NCI-H1694 treated with DMSO at 0.1 percent for 48 hours (cell line): ENCODE results near the gene AAK1.
"Not testable (repeated sequence)": the region's sequence is repeated elsewhere in the genome, so short reads cannot be mapped to it uniquely, and the experiment has no call there.

Source experiments
- DNase-seq: peaks from one replicate; lab custom pipeline; 2025; lab: John Stamatoyannopoulos, UW

AAK1 gene

GRCh38 chr2:69624611-69625010 is 18.9 kb downstream of the AAK1 start:
- no peak for DNase-seq

DNA sequence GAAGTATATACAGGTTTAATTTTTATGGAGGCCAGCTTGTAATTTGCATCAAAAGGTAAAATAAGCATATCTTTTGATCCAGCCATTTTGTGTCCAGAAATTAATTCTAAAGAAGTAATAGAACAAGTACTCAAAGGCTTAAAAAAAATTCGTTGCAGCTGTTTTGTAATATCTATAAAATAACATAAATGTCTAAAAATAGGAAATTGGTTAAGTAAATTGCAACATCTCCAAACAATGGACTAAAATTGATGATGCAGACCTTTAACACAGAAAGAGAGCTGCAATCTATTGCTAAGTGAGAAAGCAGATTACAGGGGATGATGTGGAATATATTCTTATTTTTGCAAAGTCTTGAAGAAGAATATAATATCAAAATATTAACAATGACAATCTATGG is 19.4 kb downstream of the AAK1 start:
- DNase-seq, result no peak

DNA sequence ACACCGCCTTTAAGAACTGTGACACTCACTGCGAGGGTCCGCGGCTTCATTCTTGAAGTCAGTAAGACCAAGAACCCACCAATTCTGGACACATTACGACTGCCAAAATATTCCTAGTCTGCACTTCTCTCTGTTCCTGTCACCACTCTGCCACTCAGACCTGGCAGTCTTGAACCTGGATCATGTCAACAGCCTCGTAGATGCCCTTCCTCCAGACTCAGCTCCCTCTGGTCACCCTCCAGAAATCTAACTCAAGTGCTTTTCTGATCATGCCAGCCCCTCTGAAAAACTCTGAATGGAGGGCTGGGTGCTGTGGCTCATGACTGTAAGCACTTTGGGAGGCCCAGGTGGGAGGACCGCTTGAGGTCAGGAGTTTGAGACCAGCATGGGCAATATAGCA is 20.3 kb downstream of the AAK1 start:
- DNase-seq, result no peak

GRCh38 chr2:69622805-69623204 is 20.7 kb downstream of the AAK1 start:
- not testable (repeated sequence) for DNase-seq

DNA sequence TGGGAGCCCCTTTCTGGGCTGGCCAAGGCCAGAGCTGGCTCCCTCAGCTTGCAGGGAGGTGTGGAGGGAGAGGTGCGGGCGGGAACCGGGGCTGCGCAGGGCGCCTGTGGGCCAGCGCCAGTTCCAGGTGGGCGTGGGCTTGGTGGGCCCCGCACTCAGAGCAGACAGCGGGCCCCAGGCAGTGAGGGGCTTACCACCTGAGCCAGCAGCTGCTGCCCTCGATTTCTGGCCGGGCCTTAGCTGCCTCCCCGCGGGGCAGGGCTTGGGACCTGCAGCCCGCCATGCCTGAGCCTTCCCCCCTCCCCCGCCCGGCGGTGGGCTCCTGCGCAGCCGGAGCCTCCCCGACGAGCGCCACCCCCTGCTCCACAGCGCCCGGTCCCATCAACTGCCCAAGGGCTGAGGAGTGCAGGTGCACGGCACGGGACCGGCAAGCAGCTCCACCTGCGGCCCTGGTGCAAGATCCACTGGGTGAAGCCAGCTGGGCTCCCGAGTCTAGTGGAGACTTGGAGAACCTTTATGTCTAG is 21.5 kb downstream of the AAK1 start:
- not testable (repeated sequence) for DNase-seq

- DNase-seq, result no peak
These were observed 22.1 kb downstream of the AAK1 start for GRCh38 chr2:69621440-69621839.

DNA sequence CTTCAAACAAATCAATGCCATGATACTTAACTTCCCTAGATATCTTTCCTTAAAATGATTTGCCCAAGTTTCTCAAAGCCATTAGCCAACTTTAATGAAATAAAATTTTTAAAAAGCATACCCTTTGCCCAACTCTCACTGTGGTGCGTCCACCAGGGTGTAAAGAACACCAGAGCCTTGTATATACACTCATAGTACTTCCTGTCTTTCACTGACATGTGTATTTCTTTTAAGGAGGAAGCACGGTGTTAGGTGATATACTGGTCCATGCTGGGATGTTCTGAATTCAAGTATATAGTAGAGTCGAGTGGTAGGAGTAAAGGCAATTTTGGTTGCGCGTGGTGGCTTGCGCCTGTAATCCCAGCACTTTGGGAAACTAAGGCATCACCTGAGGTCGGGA is 22.7 kb downstream of the AAK1 start:
- DNase-seq, result no peak

DNA sequence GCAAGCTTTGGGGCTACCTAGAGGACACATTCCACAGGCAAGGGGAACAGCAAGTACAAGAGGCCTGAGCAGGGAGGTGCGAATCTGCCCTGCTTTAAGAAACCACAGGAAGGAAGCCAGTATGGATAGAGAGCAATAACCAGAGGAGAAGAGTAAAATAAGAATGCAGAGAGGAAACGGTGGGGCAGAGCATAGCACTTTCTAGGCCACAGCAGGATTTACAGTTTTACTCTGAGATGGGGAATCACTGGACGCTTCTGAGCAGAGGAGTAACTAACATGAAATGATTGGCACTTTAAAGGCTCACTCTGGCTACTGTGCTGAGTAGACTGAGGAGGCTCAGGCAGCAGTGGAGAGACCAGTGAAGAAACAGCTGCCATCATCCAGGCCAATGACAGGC is 23.8 kb downstream of the AAK1 start:
- DNase-seq, result no peak

GRCh38 chr2:69618362-69618761 is 25.2 kb downstream of the AAK1 start:
- no peak for DNase-seq

- DNase-seq, result no peak
These were observed 25.8 kb downstream of the AAK1 start for GRCh38 chr2:69617744-69618143.

DNA sequence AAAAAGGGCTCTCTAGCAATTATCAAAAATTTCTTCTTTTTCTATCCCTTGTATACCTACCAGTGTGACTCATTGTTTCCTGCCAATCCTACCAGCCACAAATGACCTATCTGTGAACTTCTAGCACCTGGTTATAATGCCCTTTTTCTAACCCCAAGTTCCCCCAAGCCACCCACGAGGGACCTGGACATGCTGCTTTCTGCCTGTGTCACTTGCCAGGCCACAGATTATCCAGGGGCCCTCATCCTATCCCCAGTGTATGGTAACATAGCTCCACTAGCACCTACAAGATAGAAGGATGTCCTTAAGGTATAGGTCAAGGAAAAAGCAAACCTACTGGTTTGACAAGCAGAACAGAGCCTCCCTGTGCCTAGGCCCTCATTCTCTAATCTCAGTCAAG is 26.8 kb downstream of the AAK1 start:
- no peak for DNase-seq

DNA sequence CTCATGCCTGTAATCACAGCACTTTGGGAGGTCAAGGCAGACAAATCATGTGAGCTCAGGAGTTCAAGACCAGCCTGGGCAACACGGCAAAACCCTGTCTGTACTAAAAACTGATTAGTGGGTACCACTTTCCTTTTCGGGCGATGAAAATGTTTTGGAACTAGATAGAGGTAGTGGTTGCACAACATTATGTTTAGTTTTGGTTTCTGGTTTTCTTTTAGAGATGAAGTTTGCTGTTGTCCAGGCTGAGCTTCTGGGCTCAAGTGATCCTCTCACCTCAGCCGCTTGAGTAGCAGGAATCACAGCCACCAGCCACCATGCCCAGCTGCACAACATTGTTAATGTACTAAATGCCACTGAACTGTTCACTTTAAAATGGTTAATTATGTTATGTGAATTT is 27.6 kb downstream of the AAK1 start:
- DNase-seq, result no peak

DNA sequence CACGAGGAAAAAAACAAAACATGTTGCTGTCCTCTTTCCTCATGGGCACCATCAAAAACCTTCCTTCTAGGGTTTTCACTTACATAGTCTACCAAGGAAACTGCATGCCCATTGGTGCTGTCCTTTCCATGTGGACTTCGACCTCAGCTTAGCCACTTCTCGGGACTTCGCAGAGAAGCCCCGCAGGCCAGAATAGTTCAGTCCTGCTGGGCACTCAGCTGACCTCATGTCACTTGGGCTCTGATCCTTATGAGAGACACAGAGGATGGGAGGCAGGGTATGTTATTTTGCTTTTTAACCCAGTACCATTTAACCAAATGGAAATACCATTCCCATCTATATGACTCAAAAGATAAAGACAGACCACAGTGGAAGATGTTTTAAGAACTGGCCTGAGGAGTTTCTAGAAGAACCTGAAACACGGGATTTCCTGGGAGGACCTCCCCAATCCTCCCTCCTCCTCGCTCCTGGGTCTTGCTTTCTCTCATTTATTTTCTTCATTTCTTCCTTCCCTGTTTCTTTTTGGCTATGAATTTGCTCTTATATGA is 28.4 kb downstream of the AAK1 start:
- no peak for DNase-seq

DNA sequence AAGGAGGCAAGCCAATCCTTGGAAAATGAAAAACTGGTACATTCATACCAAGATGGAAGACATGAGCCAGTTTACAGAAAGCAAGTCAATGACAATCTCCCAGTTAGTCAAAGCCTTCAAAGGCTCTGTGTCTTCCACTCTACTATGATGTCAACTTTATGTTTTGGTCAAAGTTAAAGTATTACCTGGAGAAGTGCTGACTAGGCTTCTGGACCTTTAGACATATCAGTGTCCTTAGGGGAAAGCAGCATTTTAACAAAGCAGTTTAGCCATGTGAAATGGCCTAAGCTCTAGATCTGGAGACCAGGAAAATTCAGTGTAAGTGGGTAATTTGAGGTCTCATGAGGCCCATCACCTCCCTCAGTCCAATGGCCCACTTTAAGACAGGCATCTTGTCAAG is 30.8 kb downstream of the AAK1 start:
- no peak for DNase-seq

- DNase-seq, result no peak
These were observed 31.3 kb downstream of the AAK1 start for GRCh38 chr2:69612200-69612599.

DNA sequence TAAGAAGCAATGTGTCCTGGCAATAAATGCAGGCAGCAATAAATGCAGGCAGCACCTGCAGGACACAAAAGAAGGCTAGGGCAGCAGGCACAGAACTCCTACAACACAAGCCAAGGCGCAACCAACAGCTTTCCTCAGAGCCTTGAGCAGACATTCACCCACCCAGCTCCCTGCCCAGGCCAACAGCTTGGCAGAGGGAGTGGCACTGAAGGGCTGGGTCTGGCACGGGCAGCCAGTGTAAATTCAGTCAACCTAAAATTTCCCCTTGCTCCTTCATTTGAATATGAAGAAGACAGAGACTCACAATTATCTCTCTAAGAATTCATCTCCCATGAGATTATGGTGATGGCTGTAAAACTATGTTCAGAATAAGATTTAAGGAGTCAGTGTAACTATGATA is 35.4 kb downstream of the AAK1 start:
- DNase-seq, result no peak

- not testable (repeated sequence) for DNase-seq
These were observed 36.8 kb downstream of the AAK1 start for GRCh38 chr2:69606771-69607170.

DNA sequence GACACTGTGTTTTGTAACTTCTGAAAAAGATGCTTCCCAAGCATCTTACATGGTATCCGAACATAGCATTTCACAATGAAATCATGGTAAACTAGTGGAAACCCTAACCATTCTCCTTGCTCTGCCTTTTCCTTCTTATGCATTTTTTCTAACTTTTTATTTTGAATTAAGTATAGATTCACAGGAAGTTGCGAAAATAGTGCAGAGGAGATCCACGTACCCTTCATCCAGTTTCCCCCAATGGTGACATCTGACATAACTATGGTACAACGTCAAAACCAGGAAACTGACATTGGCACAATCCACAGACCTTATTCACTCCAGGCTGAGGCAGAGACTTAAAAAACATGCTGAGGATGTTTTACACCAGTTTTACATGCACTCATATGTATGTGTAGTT is 38.3 kb downstream of the AAK1 start:
- DNase-seq, result no peak

GRCh38 chr2:69604836-69605235 is 38.7 kb downstream of the AAK1 start:
- no peak for DNase-seq

DNA sequence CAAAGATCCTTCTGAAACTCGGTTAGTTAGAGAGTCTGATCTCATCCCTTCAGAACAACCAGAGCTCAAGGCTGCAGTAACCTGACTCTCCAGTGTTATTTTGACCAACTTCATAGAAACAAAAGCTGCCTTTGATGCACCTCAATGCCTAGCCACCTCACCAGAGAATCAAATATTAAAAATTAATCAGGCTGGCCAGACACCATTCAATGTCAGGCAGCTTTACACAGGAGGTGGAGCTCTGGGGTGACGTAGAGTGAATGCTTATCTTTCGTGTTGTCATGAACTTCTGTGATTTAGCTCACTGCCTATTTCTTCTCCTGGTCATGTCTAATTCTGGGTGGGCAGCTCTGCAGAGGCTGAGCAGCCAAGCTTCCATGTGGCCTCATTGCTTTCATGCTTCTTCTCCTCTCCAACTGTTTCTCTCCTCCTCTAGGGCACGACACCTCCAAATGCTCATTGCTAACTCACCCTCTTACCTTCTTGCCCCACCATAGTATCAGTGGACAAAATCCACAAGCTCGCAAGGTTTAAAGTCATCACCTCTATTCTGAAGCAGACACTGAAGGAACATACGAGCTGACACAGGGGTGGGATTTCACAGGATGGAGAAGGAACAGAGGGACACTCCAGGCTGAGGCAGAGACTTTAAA is 39.4 kb downstream of the AAK1 start:
- no peak for DNase-seq

DNA sequence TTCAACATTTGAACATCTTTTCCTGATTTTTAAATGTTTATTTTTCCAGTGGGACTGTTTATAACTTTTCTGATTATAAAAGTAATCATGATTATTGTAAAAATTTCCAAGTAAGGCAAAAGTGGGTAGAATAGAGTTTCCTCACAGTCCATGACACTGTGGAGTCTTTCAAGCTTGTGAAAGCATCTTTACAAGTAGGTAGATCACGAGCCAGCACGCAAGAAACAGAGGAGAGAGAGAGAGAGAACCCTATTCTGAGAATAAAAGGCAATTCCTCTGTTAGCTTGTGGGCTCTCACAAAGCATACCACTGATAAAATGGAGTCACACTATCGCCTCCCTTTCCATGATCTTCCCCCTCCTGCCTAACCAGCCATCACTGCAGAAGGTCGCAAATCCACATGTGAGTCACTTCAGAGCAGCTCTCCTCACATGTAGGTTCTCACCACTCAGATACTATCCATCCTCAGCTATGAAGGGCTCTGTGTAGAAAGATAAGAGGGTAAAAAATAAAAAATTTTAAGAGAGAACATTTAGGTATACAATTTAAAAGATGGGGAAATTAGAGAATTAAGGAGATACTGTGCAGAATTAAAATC is 40.3 kb downstream of the AAK1 start:
- no peak for DNase-seq

GRCh38 chr2:69601179-69601612 is 42.3 kb downstream of the AAK1 start:
- no peak for DNase-seq

GRCh38 chr2:69600425-69600824 is 43.1 kb downstream of the AAK1 start:
- no peak for DNase-seq
